Lower lobe of right lung (tissue), 2 donors: Measurements from ENCODE around the gene NRXN3. TPM values are rescaled to one million over a fixed set of nuclear protein-coding genes. Genes with fewer than 3 reads are reported as not detected.

Experiments
- ATAC-seq, 2 donors: fragments of 200-7000 bp; cut with Tn5 transposase; one replicate each; pipeline ENCODE4 v1.9.1; 2020 to 2022; ENCODE audit warnings: mild to moderate bottlenecking in 2 of 2, moderate library complexity in 2 of 2
- DNase-seq: peaks from one replicate; pipeline ENCODE4 v3.0.0-alpha.2; 2020
- H3K27ac ChIP-seq: fragments of 200-600 bp; one replicate; pipeline ENCODE4 v1.8.0; 2022
- H3K27me3 ChIP-seq: fragments of 200-600 bp; one replicate; pipeline ENCODE4 v1.8.0; 2022; ENCODE audit warnings: low read depth
- H3K36me3 ChIP-seq: fragments of 200-600 bp; one replicate; pipeline ENCODE4 v1.8.0; 2022; ENCODE audit warnings: mild to moderate bottlenecking
- H3K4me1 ChIP-seq: fragments of 200-600 bp; one replicate; pipeline ENCODE4 v1.8.0; 2022
- H3K4me3 ChIP-seq: fragments of 200-600 bp; one replicate; pipeline ENCODE4 v1.8.0; 2022; ENCODE audit warnings: mild to moderate bottlenecking
- H3K9me3 ChIP-seq: fragments of 200-600 bp; one replicate; pipeline ENCODE4 v1.8.0; 2022
- intact Hi-C: fragments of 100-400 bp; cut with DNase I; formaldehyde crosslinking; loops from one replicate; pipeline ENCODE4 v1.11.0; 2022
- total RNA-seq: library from RNA; stranded (reverse); fragmentation: NEBNext Ultra II Directional; extraction: Animal tissue kit (Norgen Biotek cat#: 25700); gene quantifications from one replicate; pipeline ENCODE4 v1.2.1, GENCODE V29; 2021
- TF ChIP-seq, protein P1 (sequence below): fragments of 200-600 bp; IDR thresholded peaks from one replicate; pipeline ENCODE4 v1.8.0; 2022; ENCODE audit warnings: antibody characterized with exemption, mild to moderate bottlenecking
- donor health status: DM: no; HTN: yes; CAD: no; lungs with severe emphysema.

Gene NRXN3
- total RNA-seq, 1 donor from 2014 or later = 9.0 TPM

DNA sequence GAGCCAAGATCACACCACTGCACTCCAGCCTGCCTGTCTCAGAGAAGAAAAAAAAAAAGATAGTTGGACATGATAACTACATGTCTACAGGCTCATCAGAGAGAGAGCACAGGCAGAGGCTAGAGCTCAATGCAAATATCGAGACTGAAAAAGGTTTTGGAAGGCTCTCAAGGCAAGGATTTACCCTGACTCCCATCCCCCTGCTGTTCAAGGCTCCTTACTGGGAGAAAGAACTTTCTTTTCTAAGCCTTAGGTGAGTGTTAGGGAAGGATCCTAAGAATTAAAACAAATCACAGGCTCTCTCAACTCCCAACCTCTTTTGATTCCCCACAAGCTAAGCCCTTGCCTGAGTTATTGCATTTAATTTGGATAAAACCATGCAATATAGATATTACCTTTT is 1516.0 kb downstream of the NRXN3 start:
- H3K36me3 ChIP-seq = no peaks in the 10 kb centered on the region
- ATAC-seq (no peak), DNase-seq (no peak)
- no peaks in the 10 kb centered on the region for H3K27me3 ChIP-seq
- H3K4me1 ChIP-seq = no peaks in the 10 kb centered on the region
- no peak overlapping the region for H3K27ac ChIP-seq
- H3K9me3 ChIP-seq = no peaks in the 10 kb centered on the region
- intact Hi-C loops = no loop called here
- TF ChIP-seq, protein P1, sequence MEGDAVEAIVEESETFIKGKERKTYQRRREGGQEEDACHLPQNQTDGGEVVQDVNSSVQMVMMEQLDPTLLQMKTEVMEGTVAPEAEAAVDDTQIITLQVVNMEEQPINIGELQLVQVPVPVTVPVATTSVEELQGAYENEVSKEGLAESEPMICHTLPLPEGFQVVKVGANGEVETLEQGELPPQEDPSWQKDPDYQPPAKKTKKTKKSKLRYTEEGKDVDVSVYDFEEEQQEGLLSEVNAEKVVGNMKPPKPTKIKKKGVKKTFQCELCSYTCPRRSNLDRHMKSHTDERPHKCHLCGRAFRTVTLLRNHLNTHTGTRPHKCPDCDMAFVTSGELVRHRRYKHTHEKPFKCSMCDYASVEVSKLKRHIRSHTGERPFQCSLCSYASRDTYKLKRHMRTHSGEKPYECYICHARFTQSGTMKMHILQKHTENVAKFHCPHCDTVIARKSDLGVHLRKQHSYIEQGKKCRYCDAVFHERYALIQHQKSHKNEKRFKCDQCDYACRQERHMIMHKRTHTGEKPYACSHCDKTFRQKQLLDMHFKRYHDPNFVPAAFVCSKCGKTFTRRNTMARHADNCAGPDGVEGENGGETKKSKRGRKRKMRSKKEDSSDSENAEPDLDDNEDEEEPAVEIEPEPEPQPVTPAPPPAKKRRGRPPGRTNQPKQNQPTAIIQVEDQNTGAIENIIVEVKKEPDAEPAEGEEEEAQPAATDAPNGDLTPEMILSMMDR = no peak
- no peak overlapping the region for H3K4me3 ChIP-seq

DNA sequence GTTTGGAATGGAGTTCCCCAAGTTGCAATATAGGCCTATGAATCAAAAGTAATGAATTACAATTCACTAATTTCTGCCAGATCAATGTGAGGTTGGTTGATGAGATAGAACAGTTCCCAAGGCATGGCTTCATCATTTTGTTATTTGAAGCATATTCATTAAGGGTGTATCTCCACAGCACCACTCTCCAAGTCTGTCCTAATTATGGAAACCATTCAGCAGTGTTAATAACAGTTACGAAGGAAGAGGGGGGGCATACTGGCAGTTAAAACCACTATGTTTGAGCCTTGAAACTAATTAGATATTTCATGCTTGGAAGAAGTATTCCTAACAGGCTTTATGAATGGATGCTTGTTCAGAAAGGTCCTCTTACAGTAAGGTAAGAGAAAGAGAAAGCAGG is 1520.8 kb downstream of the NRXN3 start:
- H3K27ac ChIP-seq = no peak overlapping the region
- intact Hi-C loops = no loop called here
- ATAC-seq = no peak
- TF ChIP-seq, protein P1 = no peak
- no peaks in the 10 kb centered on the region for H3K4me1 ChIP-seq
- no peaks in the 10 kb centered on the region for H3K27me3 ChIP-seq
- H3K9me3 ChIP-seq = no peaks in the 10 kb centered on the region
- no peak overlapping the region for H3K4me3 ChIP-seq
- no peaks in the 10 kb centered on the region for H3K36me3 ChIP-seq
- no peak for DNase-seq

DNA sequence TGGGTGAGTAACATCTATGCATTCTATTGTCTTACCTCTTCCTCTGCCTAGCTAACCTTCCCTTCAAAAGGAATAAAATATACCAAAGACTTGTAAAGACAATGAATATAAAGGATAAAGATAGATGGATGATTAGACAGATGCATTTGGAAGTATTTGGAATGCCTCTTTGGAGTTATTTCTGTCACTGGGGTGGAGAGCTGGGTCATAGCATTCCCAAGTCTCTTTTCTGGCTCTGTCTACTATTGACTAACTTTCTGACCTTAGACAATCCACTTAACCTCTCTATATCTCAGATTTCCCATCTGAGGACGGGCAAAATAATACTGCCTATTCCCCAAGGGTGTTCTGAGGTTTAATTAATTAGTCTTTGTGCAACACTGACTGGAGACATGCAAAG is 1523.8 kb downstream of the NRXN3 start:
- Histone ChIP-seq H3K27me3 (no peaks in the 10 kb centered on the region), H3K27ac (no peak overlapping the region), H3K4me3 (no peak overlapping the region), H3K9me3 (no peaks in the 10 kb centered on the region), H3K36me3 (no peaks in the 10 kb centered on the region), H3K4me1 (no peaks in the 10 kb centered on the region)
- ATAC-seq (no peak), DNase-seq (no peak)
- TF ChIP-seq, protein P1 = no peak
- intact Hi-C loops = no loop called here

DNA sequence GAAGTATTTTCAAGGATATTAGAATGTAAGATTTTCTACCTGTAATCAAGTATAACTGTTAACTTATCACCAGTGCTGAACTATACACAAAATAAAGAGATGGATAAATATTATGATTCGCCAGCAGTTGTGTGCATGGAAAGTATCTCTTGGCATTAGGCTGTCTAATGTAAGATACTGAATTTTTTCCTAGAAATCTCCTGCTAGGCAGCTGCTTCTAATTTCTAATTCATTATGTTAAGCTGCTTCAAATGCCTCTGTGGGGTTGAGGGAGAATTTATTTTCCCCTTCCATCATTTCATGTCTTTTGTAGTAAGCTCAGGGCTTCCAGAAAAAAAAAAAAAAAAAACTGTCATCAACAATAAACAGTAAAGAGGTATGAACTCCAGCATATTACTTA is 1525.1 kb downstream of the NRXN3 start:
- TF ChIP-seq, protein P1 = no peak
- DNase-seq (no peak), ATAC-seq (no peak)
- no peaks in the 10 kb centered on the region for H3K9me3 ChIP-seq
- no peak overlapping the region for H3K27ac ChIP-seq
- intact Hi-C loops = no loop called here
- H3K36me3 ChIP-seq = no peaks in the 10 kb centered on the region
- H3K4me1 ChIP-seq = no peaks in the 10 kb centered on the region
- H3K27me3 ChIP-seq = no peaks in the 10 kb centered on the region
- no peak overlapping the region for H3K4me3 ChIP-seq

DNA sequence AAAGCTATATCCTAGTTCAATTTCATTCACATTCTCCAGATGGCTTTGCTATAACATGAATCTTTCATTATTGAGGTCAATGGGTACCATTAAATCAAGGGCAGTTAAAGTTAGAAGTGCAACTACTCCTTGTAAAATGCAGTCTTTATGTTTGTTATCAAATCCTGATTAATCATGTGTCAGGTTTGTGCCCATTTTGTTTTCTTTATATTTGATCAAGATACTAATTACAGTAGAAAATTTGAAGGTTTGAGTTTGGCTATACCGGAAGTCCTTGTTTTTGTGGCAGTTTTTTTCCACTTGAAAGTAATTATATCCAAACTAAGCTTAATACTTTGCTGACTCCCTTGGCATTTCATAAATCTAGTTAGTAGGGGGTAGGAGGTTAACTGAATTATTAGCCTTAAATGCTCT is 1528.1 kb downstream of the NRXN3 start:
- intact Hi-C loops = no loop called here
- TF ChIP-seq, protein P1 = no peak
- Histone ChIP-seq H3K36me3 (no peaks in the 10 kb centered on the region), H3K27ac (no peak overlapping the region), H3K4me3 (no peak overlapping the region), H3K9me3 (no peaks in the 10 kb centered on the region), H3K27me3 (no peaks in the 10 kb centered on the region), H3K4me1 (no peaks in the 10 kb centered on the region)
- DNase-seq = no peak
- no peak for ATAC-seq

DNA sequence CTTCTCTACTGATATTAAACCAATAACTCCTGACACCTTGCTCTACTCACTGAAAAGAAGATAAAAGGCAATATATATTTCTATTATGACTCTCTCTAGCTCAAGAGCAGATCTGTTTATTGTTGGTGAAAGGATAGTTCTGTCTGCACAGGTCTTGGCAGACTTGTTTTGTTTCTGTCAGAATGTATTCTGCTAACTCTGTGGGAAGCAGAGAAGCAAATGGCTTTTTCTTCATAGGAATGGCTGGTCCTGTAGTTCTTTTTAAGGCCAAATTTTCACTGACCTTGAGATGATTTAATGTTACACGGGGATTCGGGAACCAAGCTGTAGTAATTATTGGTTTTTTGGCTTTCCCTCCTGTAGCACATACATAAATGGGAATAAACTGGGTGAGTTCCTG is 1529.0 kb downstream of the NRXN3 start:
- intact Hi-C loops = no loop called here
- DNase-seq (no peak), ATAC-seq (no peak)
- TF ChIP-seq, protein P1 = no peak
- H3K36me3 ChIP-seq = no peaks in the 10 kb centered on the region
- no peak overlapping the region for H3K4me3 ChIP-seq
- H3K27me3 ChIP-seq = no peaks in the 10 kb centered on the region
- H3K9me3 ChIP-seq = no peaks in the 10 kb centered on the region
- no peak overlapping the region for H3K27ac ChIP-seq
- no peaks in the 10 kb centered on the region for H3K4me1 ChIP-seq
